ENCODE measurements around the gene GIT1. TPM values are rescaled to one million over a fixed set of nuclear protein-coding genes. Genes with fewer than 3 reads are reported as not detected.

Gene GIT1
- total and polyA plus RNA-seq, 2 of the 13 experiments (the other 11 are each of a cell fraction or from before 2014, with no cell fraction given), result 14.2 to 30.8 TPM

DNA sequence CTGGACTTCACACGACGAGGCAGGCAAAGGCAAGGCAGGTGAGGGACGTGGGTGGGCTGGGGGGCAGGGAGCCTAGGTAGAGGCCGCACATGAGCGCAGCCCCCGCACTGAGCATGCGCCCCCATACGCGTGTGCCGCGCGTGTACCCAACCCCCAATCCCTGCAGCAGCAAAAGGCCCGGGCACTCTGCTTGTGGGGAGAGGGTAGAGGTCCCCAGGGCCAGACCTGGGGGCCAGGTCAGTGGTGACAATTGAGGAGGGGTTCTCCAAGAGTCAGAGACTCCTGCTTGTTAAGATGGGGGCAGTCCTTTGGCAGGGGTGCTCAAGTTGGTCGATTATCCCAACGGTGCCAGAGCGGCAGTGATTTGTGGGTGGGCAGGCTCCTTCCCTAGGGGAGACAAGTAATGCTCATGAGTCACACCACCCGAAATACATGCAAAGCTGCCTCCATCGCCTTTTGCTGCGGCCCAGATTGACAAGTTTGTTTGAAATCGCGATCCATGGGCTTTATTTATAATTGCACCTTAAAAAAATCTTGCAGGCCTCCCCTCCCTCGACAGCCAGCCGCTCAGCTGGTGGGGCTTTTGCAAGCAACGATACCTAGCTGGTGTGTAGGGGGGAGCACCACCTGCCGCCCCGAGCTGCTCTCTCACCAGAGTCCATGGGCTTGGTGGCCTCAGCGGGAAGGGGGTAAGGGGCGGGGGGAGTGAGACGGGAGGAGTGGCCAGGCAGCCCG, 1.1 kb upstream of the GIT1 start (continued):
- TF ChIP-seq, protein P1, sequence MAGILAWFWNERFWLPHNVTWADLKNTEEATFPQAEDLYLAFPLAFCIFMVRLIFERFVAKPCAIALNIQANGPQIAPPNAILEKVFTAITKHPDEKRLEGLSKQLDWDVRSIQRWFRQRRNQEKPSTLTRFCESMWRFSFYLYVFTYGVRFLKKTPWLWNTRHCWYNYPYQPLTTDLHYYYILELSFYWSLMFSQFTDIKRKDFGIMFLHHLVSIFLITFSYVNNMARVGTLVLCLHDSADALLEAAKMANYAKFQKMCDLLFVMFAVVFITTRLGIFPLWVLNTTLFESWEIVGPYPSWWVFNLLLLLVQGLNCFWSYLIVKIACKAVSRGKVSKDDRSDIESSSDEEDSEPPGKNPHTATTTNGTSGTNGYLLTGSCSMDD (CRISPR knock-in tag; IDR thresholded peaks at IDR 0.05), result no peak
- TF ChIP-seq, protein P2, sequence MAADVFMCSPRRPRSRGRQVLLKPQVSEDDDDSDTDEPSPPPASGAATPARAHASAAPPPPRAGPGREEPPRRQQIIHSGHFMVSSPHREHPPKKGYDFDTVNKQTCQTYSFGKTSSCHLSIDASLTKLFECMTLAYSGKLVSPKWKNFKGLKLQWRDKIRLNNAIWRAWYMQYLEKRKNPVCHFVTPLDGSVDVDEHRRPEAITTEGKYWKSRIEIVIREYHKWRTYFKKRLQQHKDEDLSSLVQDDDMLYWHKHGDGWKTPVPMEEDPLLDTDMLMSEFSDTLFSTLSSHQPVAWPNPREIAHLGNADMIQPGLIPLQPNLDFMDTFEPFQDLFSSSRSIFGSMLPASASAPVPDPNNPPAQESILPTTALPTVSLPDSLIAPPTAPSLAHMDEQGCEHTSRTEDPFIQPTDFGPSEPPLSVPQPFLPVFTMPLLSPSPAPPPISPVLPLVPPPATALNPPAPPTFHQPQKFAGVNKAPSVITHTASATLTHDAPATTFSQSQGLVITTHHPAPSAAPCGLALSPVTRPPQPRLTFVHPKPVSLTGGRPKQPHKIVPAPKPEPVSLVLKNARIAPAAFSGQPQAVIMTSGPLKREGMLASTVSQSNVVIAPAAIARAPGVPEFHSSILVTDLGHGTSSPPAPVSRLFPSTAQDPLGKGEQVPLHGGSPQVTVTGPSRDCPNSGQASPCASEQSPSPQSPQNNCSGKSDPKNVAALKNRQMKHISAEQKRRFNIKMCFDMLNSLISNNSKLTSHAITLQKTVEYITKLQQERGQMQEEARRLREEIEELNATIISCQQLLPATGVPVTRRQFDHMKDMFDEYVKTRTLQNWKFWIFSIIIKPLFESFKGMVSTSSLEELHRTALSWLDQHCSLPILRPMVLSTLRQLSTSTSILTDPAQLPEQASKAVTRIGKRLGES (CRISPR knock-in tag; IDR thresholded peaks at IDR 0.05; ENCODE audit: borderline replicate concordance), result no peak
- TF ChIP-seq, protein P3, sequence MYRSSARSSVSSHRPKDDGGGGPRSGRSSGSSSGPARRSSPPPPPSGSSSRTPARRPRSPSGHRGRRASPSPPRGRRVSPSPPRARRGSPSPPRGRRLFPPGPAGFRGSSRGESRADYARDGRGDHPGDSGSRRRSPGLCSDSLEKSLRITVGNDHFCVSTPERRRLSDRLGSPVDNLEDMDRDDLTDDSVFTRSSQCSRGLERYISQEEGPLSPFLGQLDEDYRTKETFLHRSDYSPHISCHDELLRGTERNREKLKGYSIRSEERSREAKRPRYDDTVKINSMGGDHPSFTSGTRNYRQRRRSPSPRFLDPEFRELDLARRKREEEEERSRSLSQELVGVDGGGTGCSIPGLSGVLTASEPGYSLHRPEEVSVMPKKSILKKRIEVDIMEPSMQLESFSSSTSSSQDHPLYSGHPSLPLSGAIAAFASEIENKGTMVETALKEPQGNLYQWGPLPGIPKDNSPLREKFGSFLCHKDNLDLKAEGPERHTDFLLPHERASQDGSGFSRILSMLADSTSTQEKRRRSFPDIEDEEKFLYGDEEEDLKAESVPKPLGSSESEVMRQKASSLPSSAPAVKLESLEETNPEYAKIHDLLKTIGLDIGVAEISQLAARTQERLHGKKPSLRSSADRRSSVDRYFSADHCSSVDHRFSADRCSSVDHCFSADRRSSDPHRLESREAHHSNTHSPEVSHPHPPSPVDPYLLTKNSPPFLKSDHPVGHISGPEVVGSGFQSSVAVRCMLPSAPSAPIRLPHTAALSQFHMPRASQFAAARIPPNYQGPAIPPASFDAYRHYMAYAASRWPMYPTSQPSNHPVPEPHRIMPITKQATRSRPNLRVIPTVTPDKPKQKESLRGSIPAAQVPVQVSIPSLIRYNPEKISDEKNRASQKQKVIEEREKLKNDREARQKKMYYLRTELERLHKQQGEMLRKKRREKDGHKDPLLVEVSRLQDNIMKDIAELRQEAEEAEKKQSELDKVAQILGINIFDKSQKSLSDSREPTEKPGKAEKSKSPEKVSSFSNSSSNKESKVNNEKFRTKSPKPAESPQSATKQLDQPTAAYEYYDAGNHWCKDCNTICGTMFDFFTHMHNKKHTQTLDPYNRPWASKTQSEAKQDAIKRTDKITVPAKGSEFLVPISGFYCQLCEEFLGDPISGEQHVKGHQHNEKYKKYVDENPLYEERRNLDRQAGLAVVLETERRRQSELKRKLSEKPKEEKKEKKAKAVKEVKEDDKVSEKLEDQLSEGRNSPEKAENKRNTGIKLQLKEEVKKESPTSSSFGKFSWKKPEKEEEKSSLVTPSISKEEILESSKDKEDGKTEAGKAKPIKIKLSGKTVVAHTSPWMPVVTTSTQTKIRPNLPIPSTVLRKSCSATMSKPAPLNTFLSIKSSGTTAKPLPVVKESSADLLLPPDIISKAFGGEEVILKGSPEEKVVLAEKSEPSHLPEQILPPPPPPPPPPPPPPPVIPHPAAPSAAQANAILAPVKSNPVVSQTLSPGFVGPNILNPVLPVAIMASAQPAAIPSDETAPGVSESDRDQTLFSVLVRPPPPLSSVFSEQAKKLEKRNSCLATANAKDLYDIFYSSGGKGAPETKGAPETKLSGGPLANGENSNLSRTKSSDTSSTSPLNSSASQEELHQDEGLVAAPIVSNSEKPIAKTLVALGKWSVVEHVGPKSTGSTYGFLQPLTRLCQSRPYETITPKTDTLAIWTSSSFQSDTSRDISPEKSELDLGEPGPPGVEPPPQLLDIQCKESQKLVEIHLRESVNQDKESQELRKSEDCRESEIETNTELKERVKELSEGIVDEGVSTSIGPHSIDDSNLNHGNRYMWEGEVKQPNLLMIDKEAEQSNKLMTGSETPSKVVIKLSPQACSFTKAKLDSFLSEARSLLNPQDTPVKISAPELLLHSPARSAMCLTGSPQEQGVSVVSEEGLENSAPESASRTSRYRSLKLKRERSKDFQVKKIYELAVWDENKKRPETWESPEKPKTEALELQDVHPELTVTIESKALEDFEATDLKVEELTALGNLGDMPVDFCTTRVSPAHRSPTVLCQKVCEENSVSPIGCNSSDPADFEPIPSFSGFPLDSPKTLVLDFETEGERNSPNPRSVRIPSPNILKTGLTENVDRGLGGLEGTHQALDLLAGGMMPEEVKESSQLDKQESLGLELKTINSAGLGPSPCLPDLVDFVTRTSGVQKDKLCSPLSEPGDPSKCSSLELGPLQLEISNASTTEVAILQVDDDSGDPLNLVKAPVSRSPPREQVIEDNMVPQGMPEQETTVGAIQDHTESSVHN (CRISPR knock-in tag; IDR thresholded peaks at IDR 0.05), result no peak
- TF ChIP-seq, protein P4, sequence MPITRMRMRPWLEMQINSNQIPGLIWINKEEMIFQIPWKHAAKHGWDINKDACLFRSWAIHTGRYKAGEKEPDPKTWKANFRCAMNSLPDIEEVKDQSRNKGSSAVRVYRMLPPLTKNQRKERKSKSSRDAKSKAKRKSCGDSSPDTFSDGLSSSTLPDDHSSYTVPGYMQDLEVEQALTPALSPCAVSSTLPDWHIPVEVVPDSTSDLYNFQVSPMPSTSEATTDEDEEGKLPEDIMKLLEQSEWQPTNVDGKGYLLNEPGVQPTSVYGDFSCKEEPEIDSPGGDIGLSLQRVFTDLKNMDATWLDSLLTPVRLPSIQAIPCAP (CRISPR knock-in tag; IDR thresholded peaks at IDR 0.05; ENCODE audit: low read depth), result no peak
- TF ChIP-seq ZNF441 (CRISPR knock-in tag; IDR thresholded peaks at IDR 0.05; ENCODE audit: borderline replicate concordance) (0 out of 2 replicates have a peak, but pooled peaks have one; percentile 46), KLF16 (CRISPR knock-in tag; IDR thresholded peaks at IDR 0.05) (peak in 1 of 2 experiments; percentile 11; a peak in 1 of 4 replicates), ELF4 (CRISPR knock-in tag; IDR thresholded peaks at IDR 0.05; ENCODE audit: borderline replicate concordance) (no peak), LCORL (IDR thresholded peaks at IDR 0.05) (no peak), LCORL (CRISPR knock-in tag; IDR thresholded peaks at IDR 0.05) (peak; percentile 2; the same call in 1 of the 2 replicates), XBP1 (CRISPR knock-in tag; IDR thresholded peaks at IDR 0.05) (no peak), MED13 (CRISPR knock-in tag; IDR thresholded peaks at IDR 0.05) (no peak), KLF6 (CRISPR knock-in tag; IDR thresholded peaks at IDR 0.05) (no peak), NFYB (CRISPR knock-in tag; IDR thresholded peaks at IDR 0.05) (no peak), MEIS1 (CRISPR knock-in tag; IDR thresholded peaks at IDR 0.05; ENCODE audit: borderline replicate concordance) (no peak), MEF2D (CRISPR knock-in tag; IDR thresholded peaks at IDR 0.05) (no peak), SNAI1 (CRISPR knock-in tag; IDR thresholded peaks at IDR 0.05; ENCODE audit: borderline replicate concordance) (no peak)
